Neuron (in vitro differentiated cells): ENCODE measurements around the gene SNX24.
"Not testable (repeated sequence)": the region's sequence is repeated elsewhere in the genome, so short reads cannot be mapped to it uniquely, and the experiment has no call there.

Experiments used
- H2AFZ ChIP-seq: one replicate; pipeline ENCODE4 v1.6.1; 2013; ENCODE audit warnings: low read depth, mild to moderate bottlenecking, inconsistent platforms, low read length, moderate library complexity
- H3K27me3 ChIP-seq: one replicate; pipeline ENCODE4 v1.6.1; 2013; ENCODE audit warnings: low read length; ENCODE audit not compliant: insufficient read depth
- H3K36me3 ChIP-seq: one replicate; pipeline ENCODE4 v1.6.1; 2013; ENCODE audit warnings: low read length; ENCODE audit not compliant: insufficient read depth
- H3K4me1 ChIP-seq: one replicate; pipeline ENCODE4 v1.6.1; 2013; ENCODE audit warnings: low read length; ENCODE audit not compliant: insufficient read depth
- H3K4me3 ChIP-seq: 2 replicates; pipeline ENCODE4 v1.5.1; 2013; ENCODE audit warnings: mild to moderate bottlenecking, low read length, moderate library complexity
- H3K9me3 ChIP-seq: one replicate; pipeline ENCODE4 v1.6.1; 2013; ENCODE audit warnings: low read length

SNX24 gene

GRCh38 chr5:122847687-122848081 is 2.3 kb downstream of the SNX24 start:
- Histone ChIP-seq H3K36me3 (no peaks in the 10 kb centered on the region), H3K9me3 (peaks cover under 1% of the 10 kb centered on the region), H3K4me1 (peaks cover 13% of the 10 kb centered on the region), H2AFZ (no peak overlapping the region), H3K4me3 (no peak overlapping the region), H3K27me3 (no peaks in the 10 kb centered on the region)

- Histone ChIP-seq H3K9me3 (peaks cover 2% of the 10 kb centered on the region), H3K4me3 (no peak overlapping the region), H2AFZ (no peak overlapping the region), H3K36me3 (no peaks in the 10 kb centered on the region), H3K27me3 (no peaks in the 10 kb centered on the region), H3K4me1 (peaks cover 13% of the 10 kb centered on the region)
Measured at GRCh38 chr5:122849771-122850170, 4.4 kb downstream of the SNX24 start.

- H3K36me3 ChIP-seq, H2AFZ ChIP-seq, H3K27me3 ChIP-seq, H3K9me3 ChIP-seq, H3K4me1 ChIP-seq, H3K4me3 ChIP-seq: not testable (repeated sequence)
Measured at GRCh38 chr5:122857538-122857937, 12.1 kb downstream of the SNX24 start.

GRCh38 chr5:122858451-122858850 is 13.0 kb downstream of the SNX24 start:
- H2AFZ ChIP-seq: no peak overlapping the region
- peaks cover 2% of the 10 kb centered on the region for H3K9me3 ChIP-seq
- H3K27me3 ChIP-seq: no peaks in the 10 kb centered on the region
- H3K36me3 ChIP-seq: no peaks in the 10 kb centered on the region
- no peak overlapping the region for H3K4me3 ChIP-seq
- no peaks in the 10 kb centered on the region for H3K4me1 ChIP-seq

GRCh38 chr5:122863240-122863639 is 17.8 kb downstream of the SNX24 start:
- Histone ChIP-seq H3K4me3 (no peak overlapping the region), H3K4me1 (no peaks in the 10 kb centered on the region), H3K36me3 (peaks cover under 1% of the 10 kb centered on the region), H3K27me3 (no peaks in the 10 kb centered on the region), H3K9me3 (no peaks in the 10 kb centered on the region), H2AFZ (no peak overlapping the region)

GRCh38 chr5:122863721-122864120 is 18.3 kb downstream of the SNX24 start:
- no peak overlapping the region for H3K4me3 ChIP-seq
- H3K9me3 ChIP-seq: no peaks in the 10 kb centered on the region
- H3K27me3 ChIP-seq: no peaks in the 10 kb centered on the region
- peaks cover 5% of the 10 kb centered on the region for H3K36me3 ChIP-seq
- H2AFZ ChIP-seq: no peak overlapping the region
- no peaks in the 10 kb centered on the region for H3K4me1 ChIP-seq

GRCh38 chr5:122864400-122864799 is 19.0 kb downstream of the SNX24 start:
- H3K36me3 ChIP-seq: peaks cover 5% of the 10 kb centered on the region
- no peaks in the 10 kb centered on the region for H3K9me3 ChIP-seq
- H3K27me3 ChIP-seq: no peaks in the 10 kb centered on the region
- no peaks in the 10 kb centered on the region for H3K4me1 ChIP-seq
- no peak overlapping the region for H3K4me3 ChIP-seq
- no peak overlapping the region for H2AFZ ChIP-seq

GRCh38 chr5:122864842-122865241 is 19.4 kb downstream of the SNX24 start:
- Histone ChIP-seq H2AFZ (no peak overlapping the region), H3K4me3 (no peak overlapping the region), H3K36me3 (peaks cover 5% of the 10 kb centered on the region), H3K4me1 (no peaks in the 10 kb centered on the region), H3K27me3 (no peaks in the 10 kb centered on the region), H3K9me3 (no peaks in the 10 kb centered on the region)

- no peak overlapping the region for H2AFZ ChIP-seq
- H3K4me3 ChIP-seq: no peak overlapping the region
- H3K27me3 ChIP-seq: no peaks in the 10 kb centered on the region
- H3K9me3 ChIP-seq: no peaks in the 10 kb centered on the region
- no peaks in the 10 kb centered on the region for H3K4me1 ChIP-seq
- peaks cover 5% of the 10 kb centered on the region for H3K36me3 ChIP-seq
Measured at GRCh38 chr5:122870219-122870856, 24.9 kb downstream of the SNX24 start.

- Histone ChIP-seq H3K9me3 (no peaks in the 10 kb centered on the region), H3K36me3 (peaks cover 5% of the 10 kb centered on the region), H3K4me3 (no peak overlapping the region), H3K4me1 (no peaks in the 10 kb centered on the region), H3K27me3 (no peaks in the 10 kb centered on the region), H2AFZ (no peak overlapping the region)
Measured at GRCh38 chr5:122871661-122872060, 26.2 kb downstream of the SNX24 start.

- Histone ChIP-seq H3K9me3 (no peaks in the 10 kb centered on the region), H3K4me3 (no peak overlapping the region), H3K27me3 (no peaks in the 10 kb centered on the region), H3K36me3 (no peaks in the 10 kb centered on the region), H3K4me1 (no peaks in the 10 kb centered on the region), H2AFZ (no peak overlapping the region)
Measured at GRCh38 chr5:122874179-122874875, 28.9 kb downstream of the SNX24 start.

GRCh38 chr5:122877518-122877917 is 32.1 kb downstream of the SNX24 start:
- no peak overlapping the region for H2AFZ ChIP-seq
- no peak overlapping the region for H3K4me3 ChIP-seq
- peaks cover 14% of the 10 kb centered on the region for H3K4me1 ChIP-seq
- H3K36me3 ChIP-seq: no peaks in the 10 kb centered on the region
- H3K9me3 ChIP-seq: no peaks in the 10 kb centered on the region
- H3K27me3 ChIP-seq: no peaks in the 10 kb centered on the region

- Histone ChIP-seq H2AFZ (no peak overlapping the region), H3K9me3 (no peaks in the 10 kb centered on the region), H3K4me1 (peaks cover 14% of the 10 kb centered on the region), H3K27me3 (no peaks in the 10 kb centered on the region), H3K36me3 (no peaks in the 10 kb centered on the region), H3K4me3 (no peak overlapping the region)
Measured at GRCh38 chr5:122879076-122879475, 33.7 kb downstream of the SNX24 start.
